A549 treated with ZK216348 at 1 μM for 4 hours (cell line): Measurements from ENCODE around the gene NOSIP. TPM values are rescaled to one million over a fixed set of nuclear protein-coding genes. Genes with fewer than 3 reads are reported as not detected.

Source experiments
- total RNA-seq: library from RNA; stranded (reverse); fragments of 200-300 nt; extraction: Qiagen RNA extraction; gene quantifications from 5 replicates; pipeline ENCODE4 v1.2.3, GENCODE V29; 2022; ENCODE audit warnings: low read depth

Gene NOSIP, protein sequence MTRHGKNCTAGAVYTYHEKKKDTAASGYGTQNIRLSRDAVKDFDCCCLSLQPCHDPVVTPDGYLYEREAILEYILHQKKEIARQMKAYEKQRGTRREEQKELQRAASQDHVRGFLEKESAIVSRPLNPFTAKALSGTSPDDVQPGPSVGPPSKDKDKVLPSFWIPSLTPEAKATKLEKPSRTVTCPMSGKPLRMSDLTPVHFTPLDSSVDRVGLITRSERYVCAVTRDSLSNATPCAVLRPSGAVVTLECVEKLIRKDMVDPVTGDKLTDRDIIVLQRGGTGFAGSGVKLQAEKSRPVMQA
- 69.9 to 115 TPM (median 107 TPM) in 5 replicates for total RNA-seq

DNA sequence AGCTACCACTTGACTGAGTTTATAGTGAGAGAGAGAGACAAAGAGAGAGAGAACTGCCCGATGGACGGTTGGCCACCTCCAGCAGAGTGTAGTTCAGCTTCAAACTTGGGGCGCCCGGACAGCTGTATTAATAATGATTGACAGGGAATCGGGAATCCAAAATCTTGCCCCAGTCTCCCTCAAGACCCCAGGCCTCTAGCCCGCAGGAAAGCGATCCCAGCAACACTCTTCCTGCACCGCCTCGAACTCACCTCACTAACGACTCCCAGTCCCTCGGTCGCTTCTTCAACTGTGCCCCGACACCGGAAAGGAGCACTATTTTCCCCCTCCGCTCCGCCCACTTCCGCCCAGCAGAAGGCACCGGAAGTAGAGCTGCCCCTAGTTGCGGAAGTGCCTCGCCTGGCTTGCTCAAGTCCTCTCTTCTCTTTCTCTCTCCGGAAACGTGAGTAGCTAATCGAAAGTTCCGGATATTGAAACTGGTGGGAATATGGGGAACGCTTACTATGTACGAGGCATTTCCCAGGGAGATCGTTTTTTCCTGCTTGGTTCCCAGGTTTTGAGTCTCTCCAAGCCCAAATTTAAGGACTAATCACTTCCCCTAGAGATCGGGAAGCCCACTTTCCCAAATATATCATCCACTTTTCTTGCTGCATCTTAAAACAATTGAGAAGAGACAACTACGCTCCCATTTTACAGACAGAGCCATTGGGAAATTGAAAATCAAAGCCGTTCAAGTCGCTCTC, at the start of gene NOSIP:
NOSIP (minus strand) TSS at position 293 of the 743 bp plus-strand sequence. CDS start 19,865 bp downstream, outside the sequence.

DNA sequence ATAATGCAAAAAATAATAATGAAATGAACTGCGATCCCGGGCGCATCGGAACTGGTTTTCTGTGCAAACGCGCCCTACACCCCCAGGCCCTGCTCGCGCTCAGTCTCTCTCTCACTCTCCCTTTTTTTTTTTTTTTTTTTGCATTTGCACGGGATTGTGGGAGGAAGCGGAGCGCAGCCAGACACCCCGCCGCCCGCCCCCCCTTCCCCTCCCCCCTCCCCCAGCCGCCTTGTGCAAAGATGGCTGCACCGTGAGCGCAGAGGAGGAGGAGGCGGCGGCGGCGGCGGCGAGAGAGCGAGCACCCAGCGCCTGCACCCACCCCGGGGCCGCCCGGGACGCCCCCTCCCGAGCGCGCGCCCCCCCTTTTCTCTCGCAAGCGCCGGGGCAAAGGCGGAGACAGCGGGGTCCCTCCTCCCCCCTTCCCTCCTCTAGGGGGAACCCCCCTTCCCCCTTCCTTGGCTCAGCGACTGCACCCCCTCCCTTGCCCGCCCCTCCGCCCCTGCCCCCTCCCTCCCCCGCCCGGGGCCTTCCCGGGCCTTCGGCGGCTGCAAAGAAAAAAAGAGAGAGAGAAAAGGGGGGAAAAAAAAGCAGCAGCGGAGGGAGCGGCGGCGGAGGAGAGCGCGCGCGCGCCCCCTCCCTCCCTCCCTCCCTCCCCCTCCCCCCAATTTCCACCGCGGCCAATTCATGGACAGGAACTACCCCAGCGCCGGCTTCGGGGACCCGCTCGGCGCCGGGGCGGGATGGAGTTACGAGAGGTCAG, 10.8 kb upstream of the NOSIP start, which contains the start of gene PRR12:
PRR12 (plus strand) TSS at position 212 of the 760 bp plus-strand sequence; CDS start at position 685, 473 bp downstream.

DNA sequence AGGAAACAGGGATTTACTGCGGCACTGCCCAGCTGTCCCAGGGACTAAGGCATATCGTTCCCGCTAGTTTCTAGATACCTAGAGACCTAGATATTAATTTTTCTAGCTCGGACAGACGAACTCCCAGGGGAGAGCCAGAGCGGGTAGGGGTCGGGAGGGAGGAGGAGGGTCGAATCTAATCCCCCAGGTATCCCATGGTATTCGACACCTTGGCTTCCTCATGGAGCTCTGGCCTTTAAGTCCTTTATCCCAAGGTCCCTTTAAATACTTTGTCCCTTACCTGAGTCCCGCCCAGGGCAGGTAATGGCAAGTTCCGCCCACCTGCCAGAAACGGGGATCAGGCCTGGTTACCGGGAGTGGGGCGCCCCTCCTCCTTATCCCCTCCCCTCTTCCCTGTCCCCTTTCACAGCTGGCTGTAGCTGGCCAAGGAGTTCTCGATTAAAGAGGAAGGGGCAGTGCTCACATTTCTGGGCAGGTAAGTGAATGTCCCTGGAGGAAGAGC, 702 bp upstream of the NOSIP start, which contains the start of gene PRRG2:
PRRG2 (plus strand) TSS at position 310 of the 502 bp plus-strand sequence. CDS start 1,904 bp downstream, outside the sequence.

Other genes starting within 250 kb of the NOSIP start
- 0.13 TPM in 1 of 5 replicates, not detected in the others for gene CD37, start 245.2 kb downstream of the NOSIP start, total RNA-seq
- 13.1 to 20.4 TPM (median 16.7 TPM) in 5 replicates for gene TEAD2, start 218.1 kb downstream of the NOSIP start, total RNA-seq
- gene DKKL1, start 216.7 kb downstream of the NOSIP start, total RNA-seq = 0.80 to 0.86 TPM in 2 of 5 replicates, not detected in the others
- gene KASH5, start 192.3 kb downstream of the NOSIP start, total RNA-seq = not detected in 5 replicates
- gene PTH2, start 157.1 kb downstream of the NOSIP start, total RNA-seq = not detected in 5 replicates
- gene GFY, start 155.2 kb downstream of the NOSIP start, total RNA-seq = 0.14 to 0.39 TPM (median 0.20 TPM) in 3 of 5 replicates, not detected in the others
- 0.24 to 0.81 TPM (median 0.51 TPM) in 5 replicates for gene SLC17A7, start 139.0 kb downstream of the NOSIP start, total RNA-seq
- gene PIH1D1, start 128.7 kb downstream of the NOSIP start, total RNA-seq = 92.5 to 93.8 TPM (median 93.2 TPM) in 5 replicates
- gene ALDH16A1, start 127.3 kb downstream of the NOSIP start, total RNA-seq = 12.1 to 27.7 TPM (median 25.8 TPM) in 5 replicates
- gene FLT3LG, start 106.3 kb downstream of the NOSIP start, total RNA-seq = 0.70 to 1.6 TPM (median 1.1 TPM) in 5 replicates
- gene RPL13A, start 92.9 kb downstream of the NOSIP start, total RNA-seq = 3,231 to 4,145 TPM (median 3,896 TPM) in 5 replicates
- gene RPS11, start 84.1 kb downstream of the NOSIP start, total RNA-seq = 3,660 to 4,645 TPM (median 3,818 TPM) in 5 replicates
- gene FCGRT, start 67.9 kb downstream of the NOSIP start, total RNA-seq = 21.1 to 29.8 TPM (median 28.8 TPM) in 5 replicates
- 2.0 to 2.8 TPM (median 2.7 TPM) in 5 replicates for gene RCN3, start 52.6 kb downstream of the NOSIP start, total RNA-seq
- 0.39 to 1.1 TPM (median 0.94 TPM) in 5 replicates for gene PRRG2, start 760 bp upstream of the NOSIP start, total RNA-seq
- gene PRR12, start 10.6 kb upstream of the NOSIP start, total RNA-seq = 20.1 to 39.3 TPM (median 34.5 TPM) in 5 replicates
- gene RRAS, start 59.6 kb upstream of the NOSIP start, total RNA-seq = 70.1 to 151 TPM (median 135 TPM) in 5 replicates
- 32.3 to 79.6 TPM (median 75.1 TPM) in 5 replicates for gene SCAF1, start 61.7 kb upstream of the NOSIP start, total RNA-seq
- gene IRF3, start 85.3 kb upstream of the NOSIP start, total RNA-seq = 69.2 to 108 TPM (median 102 TPM) in 5 replicates
- gene BCL2L12, start 85.4 kb upstream of the NOSIP start, total RNA-seq = 49.1 to 71.5 TPM (median 65.4 TPM) in 5 replicates
- gene PRMT1, start 96.7 kb upstream of the NOSIP start, total RNA-seq = 329 to 426 TPM (median 425 TPM) in 5 replicates
- gene ADM5, start 109.0 kb upstream of the NOSIP start, total RNA-seq = 2.7 to 6.9 TPM (median 5.7 TPM) in 5 replicates
- 11.4 to 14.4 TPM (median 13.4 TPM) in 5 replicates for gene CPT1C, start 110.6 kb upstream of the NOSIP start, total RNA-seq
- gene TSKS, start 182.8 kb upstream of the NOSIP start, total RNA-seq = not detected in 5 replicates
- gene AP2A1, start 186.4 kb upstream of the NOSIP start, total RNA-seq = 31.7 to 63.3 TPM (median 57.1 TPM) in 5 replicates
- gene FUZ, start 232.7 kb upstream of the NOSIP start, total RNA-seq = 9.3 to 17.9 TPM (median 15.0 TPM) in 5 replicates
- gene MED25, start 237.7 kb upstream of the NOSIP start, total RNA-seq = 39.7 to 74.7 TPM (median 67.0 TPM) in 5 replicates